ENCODE results near the gene NR6A1. TPM values are rescaled to one million over a fixed set of nuclear protein-coding genes. Genes with fewer than 3 reads are reported as not detected.

The NR6A1 gene
- total and polyA plus RNA-seq, 2 of the 8 experiments (the other 6 are each of a cell fraction or from before 2014, with no cell fraction given), result 93.2 to 237 TPM

GRCh38 chr9:124680714-124681390 is 90.3 kb downstream of the NR6A1 start:
- Histone ChIP-seq H3K27ac (ENCODE audit: low read depth, low read length) (no peak overlapping the region), H3K9me3 (ENCODE audit: insufficient read depth in 2 of 2, low read depth in 1 of 2, low read length in 1 of 2) (no peaks in the 10 kb centered on the region), H4K8ac (ENCODE audit: extremely low read depth, insufficient read depth, low read length) (no peak overlapping the region), H2BK5ac (ENCODE audit: low read depth, low read length) (no peak overlapping the region), H3K23ac (ENCODE audit: insufficient read length) (no peak overlapping the region), H2BK12ac (ENCODE audit: low read depth, low read length) (no peak overlapping the region), H3K4me1 (replicated peaks in 1 of 4; ENCODE audit: control insufficient read depth in 3 of 4, insufficient read depth in 4 of 4, low read length in 3 of 4) (no peaks in the 10 kb centered on the region), H4K20me1 (replicated peaks in 1 of 2; ENCODE audit: control insufficient read depth in 1 of 2, insufficient read depth in 2 of 2, low read length in 2 of 2) (peaks cover 0 to 4% of the 10 kb centered on the region in 2 experiments), H2AK5ac (ENCODE audit: low read depth, low read length) (no peak overlapping the region), H2BK20ac (ENCODE audit: low read length) (no peak overlapping the region), H3K4me2 (ENCODE audit: insufficient read depth in 1 of 2, low read depth in 2 of 2, low read length in 2 of 2) (no peak overlapping the region), H2BK120ac (replicated peaks; ENCODE audit: low read depth, low read length) (no peak overlapping the region), H4K5ac (ENCODE audit: insufficient read length, low read depth, low read length) (no peak overlapping the region), H3K79me2 (ENCODE audit: control insufficient read depth in 1 of 2, insufficient read depth in 2 of 2, low read length in 2 of 2) (peaks cover 0 to 52% of the 10 kb centered on the region in 2 experiments; a peak in 2 of 4 replicates), H3K14ac (ENCODE audit: insufficient read length) (no peak overlapping the region), H3K23me2 (ENCODE audit: low read depth, low read length) (no peaks in the 10 kb centered on the region), H3K79me1 (ENCODE audit: low read depth, low read length) (no peaks in the 10 kb centered on the region), H2BK15ac (ENCODE audit: low read length) (no peak overlapping the region), H4K91ac (replicated peaks; ENCODE audit: insufficient read length, low read length) (no peak overlapping the region), H3K4ac (replicated peaks; ENCODE audit: insufficient read length, low read depth, low read length) (no peak overlapping the region), H3K4me3 (ENCODE audit: extremely low read depth in 1 of 4, insufficient read depth in 2 of 4, low read depth in 3 of 4, low read length in 4 of 4) (no peak overlapping the region), H3K56ac (replicated peaks; ENCODE audit: insufficient read length, low read depth, low read length) (no peak overlapping the region), H3K9ac (replicated peaks in 1 of 4; ENCODE audit: extremely low read depth in 1 of 4, low read depth in 3 of 4, low read length in 3 of 4) (no peak overlapping the region), H3K18ac (ENCODE audit: extremely low read depth, low read length) (no peak overlapping the region), H3K36me3 (ENCODE audit: control insufficient read depth in 2 of 4, insufficient read depth in 4 of 4, low read length in 3 of 4) (peaks cover 0 to 7% (median 0%) of the 10 kb centered on the region in 4 experiments; a peak in 4 of 8 replicates), H2AFZ (ENCODE audit: low read length) (no peak overlapping the region), H3K27me3 (replicated peaks in 1 of 4; ENCODE audit: control insufficient read depth in 3 of 4, extremely low read depth in 1 of 4, insufficient read depth in 3 of 4, low read length in 3 of 4) (no peaks in the 10 kb centered on the region)
- POLR2A ChIA-PET (ENCODE audit: partially characterized antibody), result interaction anchor here (0.6 to 1.2 kb wide), 3 partner anchors 11 to 206 kb away, joined by 3 to 4 read pairs (median 3); no protein-coding TSS in a partner anchor
- no peak for DNase-seq (ENCODE audit: low read depth in 1 of 2, low spot score in 2 of 2)
- CTCF ChIA-PET (ENCODE audit: partially characterized antibody), result interaction anchor here (0.6 to 3.1 kb wide), 7 partner anchors 17 to 144 kb away, joined by 3 to 16 read pairs (median 3); no protein-coding TSS in a partner anchor
- FAIRE-seq, result no peak
- 93% methylated on average over 1 of the region's 1 CpG; no CpG with 5 or more reads in 1 of the 2 experiments for WGBS, 2 experiments (ENCODE audit: extremely low coverage in 1 of 2, insufficient coverage in 1 of 2, insufficient read length in 1 of 2, insufficient replicate concordance in 2 of 2, low coverage in 1 of 2, low lambda C conversion rate in 2 of 2, missing lambda C conversion rate in 1 of 2)
- TF ChIP-seq CTBP2 (IDR thresholded peaks at IDR 0.05; ENCODE audit: borderline replicate concordance, insufficient read depth, insufficient read length, low read length) (no peak), CHD1 (IDR thresholded peaks at IDR 0.05; ENCODE audit: low read depth, low read length) (no peak), TEAD4 (IDR thresholded peaks at IDR 0.05; ENCODE audit: low read depth, low read length) (no peak), YY1 (IDR thresholded peaks at IDR 0.05; ENCODE audit: low read depth, low read length) (no peak), RAD21 (IDR thresholded peaks at IDR 0.05 in 1 of 2, conservative IDR thresholded peaks at IDR 0.05 in 1 of 2; ENCODE audit: low read depth in 2 of 2, low read length in 2 of 2) (no peak), E2F6 (IDR thresholded peaks at IDR 0.05) (no peak), KDM4A (IDR thresholded peaks at IDR 0.05; ENCODE audit: low read depth, low read length, severe bottlenecking) (no peak), MAX (IDR thresholded peaks at IDR 0.05) (no peak), SRF (IDR thresholded peaks at IDR 0.05; ENCODE audit: low read depth, low read length) (no peak), HDAC6 (IDR thresholded peaks at IDR 0.05; ENCODE audit: low read depth, low read length) (no peak), SIX5 (IDR thresholded peaks at IDR 0.05; ENCODE audit: low read depth, low read length) (no peak)

Data from H1 (cell line).